Lower lobe of right lung (tissue), 2 donors: ENCODE measurements around the gene TSPAN5. TPM values are rescaled to one million over a fixed set of nuclear protein-coding genes. Genes with fewer than 3 reads are reported as not detected.

Experiments
- ATAC-seq, 2 donors: fragments of 200-7000 bp; cut with Tn5 transposase; one replicate each; pipeline ENCODE4 v1.9.1; 2020 to 2022; ENCODE audit warnings: mild to moderate bottlenecking in 2 of 2, moderate library complexity in 2 of 2
- DNase-seq: peaks from one replicate; pipeline ENCODE4 v3.0.0-alpha.2; 2020
- H3K27ac ChIP-seq: fragments of 200-600 bp; one replicate; pipeline ENCODE4 v1.8.0; 2022
- H3K27me3 ChIP-seq: fragments of 200-600 bp; one replicate; pipeline ENCODE4 v1.8.0; 2022; ENCODE audit warnings: low read depth
- H3K36me3 ChIP-seq: fragments of 200-600 bp; one replicate; pipeline ENCODE4 v1.8.0; 2022; ENCODE audit warnings: mild to moderate bottlenecking
- H3K4me1 ChIP-seq: fragments of 200-600 bp; one replicate; pipeline ENCODE4 v1.8.0; 2022
- H3K4me3 ChIP-seq: fragments of 200-600 bp; one replicate; pipeline ENCODE4 v1.8.0; 2022; ENCODE audit warnings: mild to moderate bottlenecking
- H3K9me3 ChIP-seq: fragments of 200-600 bp; one replicate; pipeline ENCODE4 v1.8.0; 2022
- intact Hi-C: fragments of 100-400 bp; cut with DNase I; formaldehyde crosslinking; loops from one replicate; pipeline ENCODE4 v1.11.0; 2022
- total RNA-seq: library from RNA; stranded (reverse); fragmentation: NEBNext Ultra II Directional; extraction: Animal tissue kit (Norgen Biotek cat#: 25700); gene quantifications from one replicate; pipeline ENCODE4 v1.2.1, GENCODE V29; 2021
- TF ChIP-seq, protein P1 (sequence below): fragments of 200-600 bp; IDR thresholded peaks from one replicate; pipeline ENCODE4 v1.8.0; 2022; ENCODE audit warnings: antibody characterized with exemption, mild to moderate bottlenecking
- donor health status: DM: no; HTN: yes; CAD: no; lungs with severe emphysema.

The TSPAN5 gene
- total RNA-seq, 1 donor from 2014 or later: 5.7 TPM

DNA sequence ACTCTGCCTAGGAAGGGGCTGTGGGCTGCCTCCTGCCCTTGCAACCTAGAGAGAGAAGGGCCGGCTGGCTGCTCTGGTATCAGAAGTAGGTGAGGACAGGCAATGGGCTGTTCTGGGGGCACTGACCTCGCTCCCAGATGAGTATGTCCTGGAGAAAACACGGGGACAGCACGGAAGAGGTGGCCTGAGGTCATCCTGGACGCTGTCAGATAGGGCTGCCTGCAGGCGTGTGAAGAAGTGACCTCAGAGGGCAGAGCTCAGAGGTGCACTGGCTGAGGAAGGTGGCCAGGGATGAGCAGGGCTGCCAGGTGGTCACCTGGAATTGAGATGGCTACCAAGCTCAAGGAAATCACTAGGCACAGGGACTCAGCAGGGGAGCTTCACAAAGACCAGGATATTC, 159.6 kb downstream of the TSPAN5 start:
- Histone ChIP-seq H3K27me3 (no peaks in the 10 kb centered on the region), H3K4me1 (no peaks in the 10 kb centered on the region), H3K27ac (no peak overlapping the region), H3K4me3 (no peak overlapping the region), H3K9me3 (no peaks in the 10 kb centered on the region), H3K36me3 (no peaks in the 10 kb centered on the region)
- intact Hi-C loops: no loop called here
- TF ChIP-seq, protein P1, sequence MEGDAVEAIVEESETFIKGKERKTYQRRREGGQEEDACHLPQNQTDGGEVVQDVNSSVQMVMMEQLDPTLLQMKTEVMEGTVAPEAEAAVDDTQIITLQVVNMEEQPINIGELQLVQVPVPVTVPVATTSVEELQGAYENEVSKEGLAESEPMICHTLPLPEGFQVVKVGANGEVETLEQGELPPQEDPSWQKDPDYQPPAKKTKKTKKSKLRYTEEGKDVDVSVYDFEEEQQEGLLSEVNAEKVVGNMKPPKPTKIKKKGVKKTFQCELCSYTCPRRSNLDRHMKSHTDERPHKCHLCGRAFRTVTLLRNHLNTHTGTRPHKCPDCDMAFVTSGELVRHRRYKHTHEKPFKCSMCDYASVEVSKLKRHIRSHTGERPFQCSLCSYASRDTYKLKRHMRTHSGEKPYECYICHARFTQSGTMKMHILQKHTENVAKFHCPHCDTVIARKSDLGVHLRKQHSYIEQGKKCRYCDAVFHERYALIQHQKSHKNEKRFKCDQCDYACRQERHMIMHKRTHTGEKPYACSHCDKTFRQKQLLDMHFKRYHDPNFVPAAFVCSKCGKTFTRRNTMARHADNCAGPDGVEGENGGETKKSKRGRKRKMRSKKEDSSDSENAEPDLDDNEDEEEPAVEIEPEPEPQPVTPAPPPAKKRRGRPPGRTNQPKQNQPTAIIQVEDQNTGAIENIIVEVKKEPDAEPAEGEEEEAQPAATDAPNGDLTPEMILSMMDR: no peak
- ATAC-seq (no peak), DNase-seq (no peak)

DNA sequence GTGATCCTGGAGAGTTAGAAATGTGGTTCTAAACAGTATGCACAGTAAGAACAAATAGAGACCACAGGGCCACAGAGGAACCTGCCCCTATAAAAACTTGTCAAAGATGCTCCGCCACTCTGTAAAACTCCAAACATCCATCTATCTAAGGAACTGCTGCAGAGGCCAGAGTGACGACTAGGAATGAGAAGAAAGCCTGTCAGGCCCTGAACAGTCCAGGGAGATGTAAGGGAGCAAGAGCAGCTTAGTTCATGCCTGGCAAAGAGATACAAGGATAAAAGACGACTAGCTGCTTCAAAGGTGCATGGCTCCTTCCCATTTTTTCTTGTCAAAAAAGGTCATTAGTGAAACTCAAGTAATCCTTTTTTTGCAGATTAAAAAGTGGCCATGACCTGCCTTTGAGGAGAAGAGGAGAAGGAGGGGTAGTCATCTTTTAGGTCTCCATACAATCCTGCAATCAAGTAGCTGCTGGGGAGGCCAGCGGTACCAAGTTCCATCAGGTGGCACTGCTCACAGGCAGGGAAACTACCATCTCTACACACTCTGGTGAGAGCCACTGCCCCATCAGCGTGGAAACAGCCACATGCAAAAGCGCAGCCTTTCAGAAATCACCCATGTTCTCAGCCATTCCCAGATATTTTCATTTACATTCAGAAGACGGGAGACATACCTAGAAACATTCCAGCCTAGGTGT, 162.1 kb downstream of the TSPAN5 start:
- H3K4me1 ChIP-seq: no peaks in the 10 kb centered on the region
- intact Hi-C loops: no loop called here
- H3K27ac ChIP-seq: no peak overlapping the region
- TF ChIP-seq, protein P1: no peak
- DNase-seq: no peak
- no peak for ATAC-seq
- H3K9me3 ChIP-seq: no peaks in the 10 kb centered on the region
- no peaks in the 10 kb centered on the region for H3K27me3 ChIP-seq
- no peaks in the 10 kb centered on the region for H3K36me3 ChIP-seq
- H3K4me3 ChIP-seq: no peak overlapping the region

DNA sequence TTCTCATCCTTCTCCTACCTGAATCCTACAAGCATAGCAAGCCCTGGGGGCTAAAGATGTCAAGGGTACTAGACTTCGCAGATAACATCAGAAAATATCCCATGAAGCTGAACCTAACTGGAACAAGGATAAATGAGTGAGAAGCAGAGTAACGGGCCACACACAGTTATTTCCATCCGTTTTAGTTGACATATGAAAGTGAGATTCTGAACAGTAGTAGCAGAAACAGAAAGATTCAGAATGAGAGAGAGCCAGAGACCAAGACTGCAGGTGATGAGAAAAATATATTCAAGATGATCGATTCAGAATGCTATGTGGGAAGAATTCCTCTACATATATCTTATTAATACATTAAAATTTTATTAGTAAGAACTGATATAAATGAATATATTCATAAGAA, 165.1 kb downstream of the TSPAN5 start:
- ATAC-seq (no peak), DNase-seq (no peak)
- Histone ChIP-seq H3K4me1 (no peaks in the 10 kb centered on the region), H3K27me3 (no peaks in the 10 kb centered on the region), H3K4me3 (no peak overlapping the region), H3K9me3 (no peaks in the 10 kb centered on the region), H3K27ac (no peak overlapping the region), H3K36me3 (no peaks in the 10 kb centered on the region)
- TF ChIP-seq, protein P1: no peak
- intact Hi-C loops: no loop called here

DNA sequence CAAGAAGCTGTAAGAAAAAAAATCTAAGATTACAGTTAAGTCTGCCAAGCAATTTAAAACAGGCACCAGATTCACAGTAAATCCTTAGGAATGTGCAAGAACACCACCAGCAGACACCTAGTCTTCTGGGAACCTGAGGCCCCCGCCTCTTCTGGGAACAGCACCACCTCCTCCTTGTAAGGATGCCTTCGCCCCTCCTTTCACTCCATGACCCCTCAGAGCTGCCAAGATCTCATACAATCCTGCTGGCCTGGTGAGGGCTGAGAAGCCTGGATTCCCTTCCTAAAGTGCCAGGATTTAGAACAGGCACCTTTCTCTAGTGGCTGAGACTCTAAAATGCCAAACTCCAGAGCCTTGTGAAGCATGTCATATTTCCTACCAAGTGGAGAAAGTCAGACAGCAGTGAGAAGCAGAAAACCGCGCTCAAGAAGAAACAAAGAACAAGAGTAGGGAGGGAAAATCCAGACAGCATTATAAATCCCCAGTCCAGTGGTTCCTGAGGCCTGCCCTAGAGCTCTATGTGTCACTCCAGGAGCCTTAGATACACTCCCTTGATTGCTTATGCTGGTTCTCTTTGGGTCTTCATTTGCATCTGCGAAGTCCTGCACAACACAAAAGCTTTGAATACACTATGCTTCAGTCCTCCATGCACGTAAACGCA, 166.4 kb downstream of the TSPAN5 start:
- DNase-seq (no peak), ATAC-seq (no peak)
- H3K9me3 ChIP-seq: no peaks in the 10 kb centered on the region
- H3K27me3 ChIP-seq: no peaks in the 10 kb centered on the region
- H3K36me3 ChIP-seq: no peaks in the 10 kb centered on the region
- TF ChIP-seq, protein P1: no peak
- intact Hi-C loops: no loop called here
- no peaks in the 10 kb centered on the region for H3K4me1 ChIP-seq
- no peak overlapping the region for H3K4me3 ChIP-seq
- no peak overlapping the region for H3K27ac ChIP-seq

DNA sequence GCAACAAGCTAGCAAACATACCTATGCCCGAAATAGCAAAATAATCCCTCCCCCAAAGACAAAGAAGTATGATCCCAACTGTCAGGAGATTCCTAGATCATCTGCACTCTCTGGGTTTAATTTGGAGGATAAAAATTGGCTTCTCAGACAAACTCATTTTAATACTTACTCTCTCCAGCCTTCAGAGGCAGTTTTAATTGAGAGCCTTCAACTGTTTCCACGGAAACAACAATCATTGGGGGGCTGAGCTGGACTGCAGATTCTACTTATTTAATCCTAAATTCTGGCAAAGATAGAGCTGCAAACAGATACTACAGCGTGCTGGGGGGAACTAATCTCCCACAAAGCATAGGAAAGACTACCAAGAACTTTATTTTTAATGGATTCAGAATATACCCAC, 168.2 kb downstream of the TSPAN5 start:
- H3K4me3 ChIP-seq: no peak overlapping the region
- no peaks in the 10 kb centered on the region for H3K27me3 ChIP-seq
- DNase-seq: no peak
- H3K27ac ChIP-seq: no peak overlapping the region
- H3K9me3 ChIP-seq: no peaks in the 10 kb centered on the region
- no peaks in the 10 kb centered on the region for H3K36me3 ChIP-seq
- TF ChIP-seq, protein P1: no peak
- intact Hi-C loops: no loop called here
- H3K4me1 ChIP-seq: no peaks in the 10 kb centered on the region
- no peak for ATAC-seq
